HepG2 (cell line): ENCODE measurements around the gene SPRYD3. TPM values are rescaled to one million over a fixed set of nuclear protein-coding genes. Genes with fewer than 3 reads are reported as not detected.

Experiments used
- ARHGAP35 ChIP-seq: sonication (generic); formaldehyde crosslinking; IDR thresholded peaks from 2 replicates; pipeline ENCODE4 v1.9.0; 2022; ENCODE audit warnings: mild to moderate bottlenecking, inconsistent platforms, moderate library complexity, missing genetic modification reagents, borderline replicate concordance
- ARNT2 ChIP-seq: sonication (generic); formaldehyde crosslinking; IDR thresholded peaks from 2 replicates; pipeline ENCODE4 v1.8.0; 2022; ENCODE audit warnings: mild to moderate bottlenecking, low read depth, missing genetic modification reagents, moderate library complexity
- CBX5 ChIP-seq: sonication (generic); formaldehyde crosslinking; IDR thresholded peaks from 2 replicates; pipeline ENCODE4 v1.4.0; 2020; ENCODE audit warnings: missing genetic modification reagents, borderline replicate concordance
- ELF3 ChIP-seq: IDR thresholded peaks from 2 replicates; pipeline ENCODE4 v1.6.1; 2016; ENCODE audit warnings: missing genetic modification reagents, missing compliant biosample characterization
- FOXC1 ChIP-seq: sonication (generic); formaldehyde crosslinking; IDR thresholded peaks from 2 replicates; pipeline ENCODE4 v1.8.0; 2022; ENCODE audit warnings: mild to moderate bottlenecking, missing genetic modification reagents, borderline replicate concordance
- JARID2 ChIP-seq: sonication (generic); formaldehyde crosslinking; IDR thresholded peaks from 2 replicates; pipeline ENCODE4 v1.8.1; 2023; ENCODE audit warnings: missing genetic modification reagents, inconsistent platforms; ENCODE audit not compliant: insufficient replicate concordance
- MEIS2 ChIP-seq: sonication (generic); formaldehyde crosslinking; IDR thresholded peaks from 2 replicates; pipeline ENCODE4 v1.9.0; 2021; ENCODE audit warnings: mild to moderate bottlenecking, missing genetic modification reagents
- PHF5A ChIP-seq: IDR thresholded peaks from one replicate; pipeline ENCODE4 v1.6.1; 2018; ENCODE audit warnings: low read depth, missing genetic modification reagents; ENCODE audit not compliant: unreplicated experiment
- POLR2A ChIP-seq, 2 experiments: IDR thresholded peaks; 2 replicates each; pipeline ENCODE4 v1.6.1; 2011; ENCODE audit warnings: low read depth in 2 of 2, low read length in 2 of 2, mild to moderate bottlenecking in 1 of 2, moderate library complexity in 1 of 2; ENCODE audit not compliant: insufficient read depth in 1 of 2
- RBM39 ChIP-seq: fragments of 200-400 bp; formaldehyde crosslinking; IDR thresholded peaks from one replicate; pipeline ENCODE4 v1.6.1; 2018; ENCODE audit warnings: antibody characterized with exemption, mild to moderate bottlenecking, low read depth, low read length; ENCODE audit not compliant: poor library complexity, severe bottlenecking
- SMARCE1 ChIP-seq: fragments of 450-650 bp; IDR thresholded peaks from 2 replicates; pipeline ENCODE4 v1.6.1; 2017; ENCODE audit warnings: borderline replicate concordance
- STAT5B ChIP-seq: sonication (generic); formaldehyde crosslinking; IDR thresholded peaks from 2 replicates; pipeline ENCODE4 v1.4.0; 2020; ENCODE audit warnings: missing genetic modification reagents
- TEAD3 ChIP-seq: optimal IDR thresholded peaks from 2 replicates; pipeline ENCODE3; 2016; ENCODE audit warnings: borderline replicate concordance
- ZNF3 ChIP-seq: IDR thresholded peaks from 2 replicates; pipeline ENCODE4 v1.7.0; 2017; ENCODE audit warnings: inconsistent platforms
- ZZZ3 ChIP-seq: sonication (generic); formaldehyde crosslinking; IDR thresholded peaks from 2 replicates; pipeline ENCODE4 v1.4.0; 2020; ENCODE audit warnings: missing genetic modification reagents, mild to moderate bottlenecking, borderline replicate concordance
- polyA plus RNA-seq, 8 experiments: library from polyadenylated mRNA; depleted of rRNA in 3 of 8; stranded (reverse) in 7 of 8; unstranded in 1 of 8; fragments of >200 nt; fragmentation: Illumina TruSeq in 4 of 8; extraction: Trizol in 4 of 8; gene quantifications; 2 replicates each; pipeline versions ENCODE4 v1.2.1 to v1.2.3, GENCODE V29; 2011 to 2016; ENCODE audit warnings: low read depth in 4 of 8, missing spikeins in 1 of 8, mixed read lengths in 1 of 8; ENCODE audit not compliant: insufficient read depth in 1 of 8
- total RNA-seq, 5 experiments: library from RNA; depleted of rRNA; stranded (reverse); fragments of >200 nt; fragmentation: Illumina TruSeq; extraction: Trizol; gene quantifications; 2 replicates each; pipeline ENCODE4 v1.2.3, GENCODE V29; 2016; ENCODE audit warnings: low read depth in 1 of 5
- TF ChIP-seq, protein P1 (sequence below): sonication (generic); formaldehyde crosslinking; IDR thresholded peaks from 2 replicates; pipeline ENCODE4 v1.5.1; 2020; ENCODE audit warnings: missing genetic modification reagents, mild to moderate bottlenecking, borderline replicate concordance
- TF ChIP-seq, protein P2 (sequence below): sonication (generic); formaldehyde crosslinking; IDR thresholded peaks from 2 replicates; pipeline ENCODE4 v1.4.0; 2020; ENCODE audit warnings: missing genetic modification reagents
- TF ChIP-seq, protein P3 (sequence below), 2 experiments: sonication (generic) in 1 of 2; formaldehyde crosslinking in 1 of 2; IDR thresholded peaks; 2 replicates each; pipeline versions ENCODE4 v1.5.1 to v1.6.1; 2011 to 2020; ENCODE audit warnings: borderline replicate concordance in 1 of 2, low read depth in 1 of 2, low read length in 1 of 2, mild to moderate bottlenecking in 1 of 2, missing genetic modification reagents in 1 of 2, moderate library complexity in 1 of 2
- TF ChIP-seq, protein P4 (sequence below): sonication (generic); formaldehyde crosslinking; IDR thresholded peaks from 2 replicates; pipeline ENCODE4 v1.4.0; 2020; ENCODE audit warnings: missing genetic modification reagents
- TF ChIP-seq, protein P5 (sequence below): IDR thresholded peaks from 2 replicates; pipeline ENCODE4 v1.6.1; 2016; ENCODE audit warnings: mild to moderate bottlenecking, missing biosample characterization, missing genetic modification reagents

SPRYD3 gene
- total and polyA plus RNA-seq, 2 of the 13 experiments (the other 11 are each of a cell fraction or from before 2014, with no cell fraction given): 9.0 to 9.2 TPM

DNA sequence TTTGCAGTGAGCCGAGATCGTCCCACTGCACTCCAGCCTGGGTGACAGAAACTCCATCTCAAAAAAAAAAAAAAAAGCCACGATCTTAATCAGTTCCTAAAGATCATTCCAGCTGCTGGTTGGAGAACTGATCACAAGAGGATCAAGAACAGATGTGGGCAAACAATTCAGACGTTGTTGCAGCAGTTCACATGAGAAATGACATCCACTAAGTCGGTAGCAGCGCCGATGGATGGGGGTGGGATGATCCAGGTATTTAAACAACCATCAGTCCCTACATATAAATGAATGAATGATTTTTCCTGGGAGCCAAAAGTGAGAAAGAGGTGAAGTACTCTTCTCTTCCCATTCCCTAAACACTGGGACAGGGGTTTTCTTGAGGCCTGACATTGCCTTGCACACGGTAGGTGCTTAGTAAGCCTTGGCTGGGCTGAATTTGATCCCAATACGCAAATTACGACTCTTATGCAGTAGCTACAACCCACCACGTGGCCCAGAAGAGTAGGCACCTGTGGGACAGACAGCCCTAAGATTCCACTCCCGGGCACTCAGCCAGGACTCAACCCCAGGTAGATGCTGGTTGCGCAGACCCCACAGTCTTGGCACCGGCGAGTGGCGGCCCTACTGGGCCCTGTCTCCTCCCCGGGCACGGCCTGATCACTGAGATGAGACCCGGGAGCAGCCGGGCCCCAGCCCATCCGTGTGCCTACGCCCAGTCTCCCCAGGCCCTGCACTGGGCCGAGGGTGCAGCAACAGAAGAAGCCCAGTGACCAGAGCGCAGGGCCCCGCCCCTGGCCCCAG lies 565 bp downstream of the SPRYD3 start (continued):
- TF ChIP-seq, protein P1, sequence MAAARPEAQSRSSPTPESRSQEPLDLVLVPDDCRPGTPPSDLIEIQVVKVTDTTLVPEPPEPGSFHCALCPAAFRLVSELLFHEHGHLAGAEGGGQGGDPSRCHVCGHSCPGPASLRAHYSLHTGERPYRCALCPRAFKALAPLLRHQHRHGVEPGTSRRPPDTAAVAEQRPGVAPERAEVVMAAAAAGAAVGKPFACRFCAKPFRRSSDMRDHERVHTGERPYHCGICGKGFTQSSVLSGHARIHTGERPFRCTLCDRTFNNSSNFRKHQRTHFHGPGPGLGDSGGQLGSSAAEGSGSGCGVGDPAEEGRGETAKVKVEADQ (CRISPR knock-in tag): peak; percentile 18; the same call in 1 of the 2 replicates
- TF ChIP-seq, protein P2, sequence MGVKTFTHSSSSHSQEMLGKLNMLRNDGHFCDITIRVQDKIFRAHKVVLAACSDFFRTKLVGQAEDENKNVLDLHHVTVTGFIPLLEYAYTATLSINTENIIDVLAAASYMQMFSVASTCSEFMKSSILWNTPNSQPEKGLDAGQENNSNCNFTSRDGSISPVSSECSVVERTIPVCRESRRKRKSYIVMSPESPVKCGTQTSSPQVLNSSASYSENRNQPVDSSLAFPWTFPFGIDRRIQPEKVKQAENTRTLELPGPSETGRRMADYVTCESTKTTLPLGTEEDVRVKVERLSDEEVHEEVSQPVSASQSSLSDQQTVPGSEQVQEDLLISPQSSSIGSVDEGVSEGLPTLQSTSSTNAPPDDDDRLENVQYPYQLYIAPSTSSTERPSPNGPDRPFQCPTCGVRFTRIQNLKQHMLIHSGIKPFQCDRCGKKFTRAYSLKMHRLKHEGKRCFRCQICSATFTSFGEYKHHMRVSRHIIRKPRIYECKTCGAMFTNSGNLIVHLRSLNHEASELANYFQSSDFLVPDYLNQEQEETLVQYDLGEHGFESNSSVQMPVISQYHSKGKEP: no peak
- TF ChIP-seq CBX5 (CRISPR knock-in tag) (0 out of 2 replicates have a peak, but pooled peaks have one; percentile 37), ZNF3 (CRISPR knock-in tag) (0 out of 2 replicates have a peak, but pooled peaks have one; percentile 27), MEIS2 (CRISPR knock-in tag) (peak; percentile 38; the same call in 1 of the 2 replicates), PHF5A (CRISPR knock-in tag) (no peak), ARHGAP35 (CRISPR knock-in tag) (0 out of 2 replicates have a peak, but pooled peaks have one; percentile 26), SMARCE1 (no peak), TEAD3 (peak; percentile 40), POLR2A (IDR thresholded peaks at IDR 0.05; ENCODE audit: insufficient read depth in 1 of 2, low read depth in 2 of 2, low read length in 2 of 2) (peak; percentile 49 to 78), JARID2 (CRISPR knock-in tag) (peak; percentile 13), RBM39 (peak; percentile 16), STAT5B (CRISPR knock-in tag) (0 out of 2 replicates have a peak, but pooled peaks have one; percentile 45), ZZZ3 (CRISPR knock-in tag) (0 out of 2 replicates have a peak, but pooled peaks have one; percentile 15), ARNT2 (CRISPR knock-in tag) (peak; percentile 63; the same call in 1 of the 2 replicates), FOXC1 (peak; percentile 40; the same call in 1 of the 2 replicates), ELF3 (peak; percentile 11; the same call in 1 of the 2 replicates)
- TF ChIP-seq, protein P3, sequence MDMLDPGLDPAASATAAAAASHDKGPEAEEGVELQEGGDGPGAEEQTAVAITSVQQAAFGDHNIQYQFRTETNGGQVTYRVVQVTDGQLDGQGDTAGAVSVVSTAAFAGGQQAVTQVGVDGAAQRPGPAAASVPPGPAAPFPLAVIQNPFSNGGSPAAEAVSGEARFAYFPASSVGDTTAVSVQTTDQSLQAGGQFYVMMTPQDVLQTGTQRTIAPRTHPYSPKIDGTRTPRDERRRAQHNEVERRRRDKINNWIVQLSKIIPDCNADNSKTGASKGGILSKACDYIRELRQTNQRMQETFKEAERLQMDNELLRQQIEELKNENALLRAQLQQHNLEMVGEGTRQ (IDR thresholded peaks at IDR 0.05; ENCODE audit: low read depth, low read length): no peak
- TF ChIP-seq, protein P3 (CRISPR knock-in tag; IDR thresholded peaks at IDR 0.05; ENCODE audit: borderline replicate concordance): peak; percentile 64; the same call in 1 of the 2 replicates
- TF ChIP-seq, protein P4, sequence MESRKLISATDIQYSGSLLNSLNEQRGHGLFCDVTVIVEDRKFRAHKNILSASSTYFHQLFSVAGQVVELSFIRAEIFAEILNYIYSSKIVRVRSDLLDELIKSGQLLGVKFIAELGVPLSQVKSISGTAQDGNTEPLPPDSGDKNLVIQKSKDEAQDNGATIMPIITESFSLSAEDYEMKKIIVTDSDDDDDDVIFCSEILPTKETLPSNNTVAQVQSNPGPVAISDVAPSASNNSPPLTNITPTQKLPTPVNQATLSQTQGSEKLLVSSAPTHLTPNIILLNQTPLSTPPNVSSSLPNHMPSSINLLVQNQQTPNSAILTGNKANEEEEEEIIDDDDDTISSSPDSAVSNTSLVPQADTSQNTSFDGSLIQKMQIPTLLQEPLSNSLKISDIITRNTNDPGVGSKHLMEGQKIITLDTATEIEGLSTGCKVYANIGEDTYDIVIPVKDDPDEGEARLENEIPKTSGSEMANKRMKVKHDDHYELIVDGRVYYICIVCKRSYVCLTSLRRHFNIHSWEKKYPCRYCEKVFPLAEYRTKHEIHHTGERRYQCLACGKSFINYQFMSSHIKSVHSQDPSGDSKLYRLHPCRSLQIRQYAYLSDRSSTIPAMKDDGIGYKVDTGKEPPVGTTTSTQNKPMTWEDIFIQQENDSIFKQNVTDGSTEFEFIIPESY (CRISPR knock-in tag): no peak
- TF ChIP-seq, protein P5, sequence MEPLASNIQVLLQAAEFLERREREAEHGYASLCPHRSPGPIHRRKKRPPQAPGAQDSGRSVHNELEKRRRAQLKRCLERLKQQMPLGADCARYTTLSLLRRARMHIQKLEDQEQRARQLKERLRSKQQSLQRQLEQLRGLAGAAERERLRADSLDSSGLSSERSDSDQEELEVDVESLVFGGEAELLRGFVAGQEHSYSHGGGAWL (CRISPR knock-in tag): peak; percentile 42; the same call in 1 of the 2 replicates
